ENCODE measurements around the gene CHCHD6. TPM values are rescaled to one million over a fixed set of nuclear protein-coding genes. Genes with fewer than 3 reads are reported as not detected.

The CHCHD6 gene
- total RNA-seq, 1 experiment from 2014 or later: 47.7 TPM

DNA sequence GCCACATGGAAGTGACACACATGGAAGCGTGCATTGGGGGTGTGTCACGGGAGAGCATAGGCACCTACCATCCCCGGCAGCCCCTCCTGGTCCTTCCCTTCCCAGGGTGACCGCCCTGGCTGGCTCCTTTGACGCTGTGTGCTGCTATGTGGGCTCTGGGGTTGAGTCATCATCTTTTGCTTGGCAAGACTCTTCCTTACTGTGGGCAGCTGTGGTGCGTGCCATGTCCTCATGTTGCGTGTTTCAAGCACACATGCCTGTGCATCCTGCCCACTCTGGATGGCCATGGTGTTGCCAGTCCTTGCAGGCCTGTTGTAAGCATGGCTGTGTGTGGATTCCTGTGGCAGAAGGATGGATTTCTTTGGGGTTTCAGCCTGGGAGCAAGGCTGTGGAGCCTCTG lies 292.9 kb downstream of the CHCHD6 start:
- ChIA-PET CTCF (no interaction called here), POLR2A (ENCODE audit: unreplicated experiment) (no interaction called here)
- Histone ChIP-seq H3K79me2 (ENCODE audit: low read depth) (peaks cover 13% of the 10 kb centered on the region), H2AFZ (no peak overlapping the region), H3K27me3 (ENCODE audit: insufficient read depth, low read depth) (no peaks in the 10 kb centered on the region), H3F3A (ENCODE audit: insufficient read depth, low read depth) (no peaks in the 10 kb centered on the region), H3K4me3 (no peak overlapping the region), H3K4me1 (replicated peaks; ENCODE audit: insufficient read depth) (peaks cover 14% of the 10 kb centered on the region; the same call in 1 of the 2 replicates), H3K27ac (no peak overlapping the region), H3K9me3 (ENCODE audit: insufficient read depth, low read depth) (no peaks in the 10 kb centered on the region), H3K9me2 (ENCODE audit: insufficient read depth) (no peaks in the 10 kb centered on the region), H4K20me1 (ENCODE audit: insufficient read depth) (peaks cover 71% of the 10 kb centered on the region), H3K36me3 (ENCODE audit: low read depth) (no peaks in the 10 kb centered on the region), H3K4me2 (no peak overlapping the region)
- no TSS peak for BruUV-seq (replicated peaks)
- TF ChIP-seq, protein P1, sequence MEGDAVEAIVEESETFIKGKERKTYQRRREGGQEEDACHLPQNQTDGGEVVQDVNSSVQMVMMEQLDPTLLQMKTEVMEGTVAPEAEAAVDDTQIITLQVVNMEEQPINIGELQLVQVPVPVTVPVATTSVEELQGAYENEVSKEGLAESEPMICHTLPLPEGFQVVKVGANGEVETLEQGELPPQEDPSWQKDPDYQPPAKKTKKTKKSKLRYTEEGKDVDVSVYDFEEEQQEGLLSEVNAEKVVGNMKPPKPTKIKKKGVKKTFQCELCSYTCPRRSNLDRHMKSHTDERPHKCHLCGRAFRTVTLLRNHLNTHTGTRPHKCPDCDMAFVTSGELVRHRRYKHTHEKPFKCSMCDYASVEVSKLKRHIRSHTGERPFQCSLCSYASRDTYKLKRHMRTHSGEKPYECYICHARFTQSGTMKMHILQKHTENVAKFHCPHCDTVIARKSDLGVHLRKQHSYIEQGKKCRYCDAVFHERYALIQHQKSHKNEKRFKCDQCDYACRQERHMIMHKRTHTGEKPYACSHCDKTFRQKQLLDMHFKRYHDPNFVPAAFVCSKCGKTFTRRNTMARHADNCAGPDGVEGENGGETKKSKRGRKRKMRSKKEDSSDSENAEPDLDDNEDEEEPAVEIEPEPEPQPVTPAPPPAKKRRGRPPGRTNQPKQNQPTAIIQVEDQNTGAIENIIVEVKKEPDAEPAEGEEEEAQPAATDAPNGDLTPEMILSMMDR (conservative IDR thresholded peaks at IDR 0.05): no peak
- TF ChIP-seq EZH2 (IDR thresholded peaks at IDR 0.05; ENCODE audit: low read depth): no peak
- intact Hi-C loops (cut with micrococcal nuclease; ENCODE audit: unreplicated experiment): no loop called here
- DNase-seq: no peak

- Histone ChIP-seq H3F3A (ENCODE audit: insufficient read depth, low read depth) (no peaks in the 10 kb centered on the region), H3K4me2 (no peak overlapping the region), H3K27me3 (ENCODE audit: insufficient read depth, low read depth) (no peaks in the 10 kb centered on the region), H3K9me2 (ENCODE audit: insufficient read depth) (no peaks in the 10 kb centered on the region), H2AFZ (no peak overlapping the region), H3K4me1 (replicated peaks; ENCODE audit: insufficient read depth) (peaks cover 14% of the 10 kb centered on the region; the same call in 1 of the 2 replicates), H3K36me3 (ENCODE audit: low read depth) (no peaks in the 10 kb centered on the region), H3K9me3 (ENCODE audit: insufficient read depth, low read depth) (no peaks in the 10 kb centered on the region), H3K27ac (no peak overlapping the region), H3K4me3 (no peak overlapping the region), H3K79me2 (ENCODE audit: low read depth) (peaks cover 11% of the 10 kb centered on the region), H4K20me1 (ENCODE audit: insufficient read depth) (peaks cover 71% of the 10 kb centered on the region)
- ChIA-PET CTCF (no interaction called here), POLR2A (ENCODE audit: unreplicated experiment) (no interaction called here)
- DNase-seq: no peak
- no peak for TF ChIP-seq EZH2 (IDR thresholded peaks at IDR 0.05; ENCODE audit: low read depth)
- TF ChIP-seq, protein P1 (conservative IDR thresholded peaks at IDR 0.05): no peak
- no TSS peak for BruUV-seq (replicated peaks)
- intact Hi-C loops (cut with micrococcal nuclease; ENCODE audit: unreplicated experiment): no loop called here
Measured at GRCh38 chr3:126997455-126998038, 293.5 kb downstream of the CHCHD6 start.

GRCh38 chr3:126998320-126998719 lies 294.3 kb downstream of the CHCHD6 start:
- Histone ChIP-seq H3K27ac (no peak overlapping the region), H3K9me3 (ENCODE audit: insufficient read depth, low read depth) (no peaks in the 10 kb centered on the region), H3K4me2 (peak overlapping the region; percentile 35; the same call in 1 of the 2 replicates), H3K27me3 (ENCODE audit: insufficient read depth, low read depth) (no peaks in the 10 kb centered on the region), H3K36me3 (ENCODE audit: low read depth) (no peaks in the 10 kb centered on the region), H4K20me1 (ENCODE audit: insufficient read depth) (peaks cover 69% of the 10 kb centered on the region), H3K9me2 (ENCODE audit: insufficient read depth) (no peaks in the 10 kb centered on the region), H3F3A (ENCODE audit: insufficient read depth, low read depth) (no peaks in the 10 kb centered on the region), H2AFZ (no peak overlapping the region), H3K4me3 (no peak overlapping the region), H3K79me2 (ENCODE audit: low read depth) (peaks cover 5% of the 10 kb centered on the region; the same call in 1 of the 2 replicates), H3K4me1 (replicated peaks; ENCODE audit: insufficient read depth) (peaks cover 14% of the 10 kb centered on the region; the same call in 1 of the 2 replicates)
- TF ChIP-seq, protein P1 (conservative IDR thresholded peaks at IDR 0.05): no peak
- TF ChIP-seq EZH2 (IDR thresholded peaks at IDR 0.05; ENCODE audit: low read depth): no peak
- POLR2A ChIA-PET (ENCODE audit: unreplicated experiment): no interaction called here
- intact Hi-C loops (cut with micrococcal nuclease; ENCODE audit: unreplicated experiment): no loop called here
- no TSS peak for BruUV-seq (replicated peaks)
- DNase-seq: no peak
- CTCF ChIA-PET: interaction anchor here (0.6 kb wide), 1 partner anchor 400 kb away, joined by 3 read pairs; no protein-coding TSS in a partner anchor

Data from PC-9 (cell line).